HFFc6 (cell line): ENCODE results near the gene FRAS1. TPM values are rescaled to one million over a fixed set of nuclear protein-coding genes. Genes with fewer than 3 reads are reported as not detected.

ENCODE experiments used
- DNase-seq: peaks from one replicate; pipeline ENCODE4 v3.0.0-alpha.2; 2018
- H3K27ac Mint-ChIP-seq: 2 replicates; pipeline ENCODE4 v1.8.0; 2020; ENCODE audit warnings: mild to moderate bottlenecking, mixed read lengths
- H3K27me3 Mint-ChIP-seq: 2 replicates; pipeline ENCODE4 v1.8.0; 2021; ENCODE audit warnings: mild to moderate bottlenecking, moderate library complexity, mixed read lengths; ENCODE audit not compliant: insufficient read depth
- H3K36me3 Mint-ChIP-seq: 2 replicates; pipeline ENCODE4 v1.8.0; 2021; ENCODE audit warnings: low read depth, mixed read lengths
- H3K4me1 Mint-ChIP-seq: 2 replicates; pipeline ENCODE4 v1.8.0; 2020; ENCODE audit warnings: low read depth, mixed read lengths
- H3K4me3 Mint-ChIP-seq: 2 replicates; pipeline ENCODE4 v1.8.0; 2020; ENCODE audit warnings: mild to moderate bottlenecking, moderate library complexity, mixed read lengths
- H3K9me3 Mint-ChIP-seq: 2 replicates; pipeline ENCODE4 v1.8.0; 2020; ENCODE audit warnings: mild to moderate bottlenecking, mixed read lengths
- CTCF ChIP-seq: fragments of 200-600 bp; sonication (generic); IDR thresholded peaks from 2 replicates; pipeline ENCODE4 v1.5.0; 2021; ENCODE audit warnings: antibody characterized with exemption, mild to moderate bottlenecking
- total RNA-seq, 6 experiments: library from RNA; stranded (reverse); fragmentation: NEBNext Ultra II Directional; extraction: Animal tissue kit (Norgen Biotek cat#: 25700); gene quantifications; 2 replicates in 1 of 6; 3 replicates in 5 of 6; pipeline ENCODE4 v1.2.3, GENCODE V29; 2021

The FRAS1 gene
- total RNA-seq, 6 experiments from 2014 or later, result 1.7 to 11.0 (median 2.3) TPM

- Mint-ChIP-seq H3K4me1 (peaks cover 22% of the 10 kb centered on the region), H3K4me3 (no peak overlapping the region), H3K27ac (no peak overlapping the region), H3K9me3 (no peaks in the 10 kb centered on the region), H3K36me3 (no peaks in the 10 kb centered on the region), H3K27me3 (no peaks in the 10 kb centered on the region)
- TF ChIP-seq CTCF, result no peak
- no peak for DNase-seq
These were observed 384.6 kb downstream of the FRAS1 start for GRCh38 chr4:78441756-78442155.

GRCh38 chr4:78446619-78447018, 389.5 kb downstream of the FRAS1 start:
- Mint-ChIP-seq H3K27ac (no peak overlapping the region), H3K27me3 (peaks cover 3% of the 10 kb centered on the region), H3K4me1 (no peaks in the 10 kb centered on the region), H3K36me3 (no peaks in the 10 kb centered on the region; the same call in 1 of the 2 replicates), H3K4me3 (no peak overlapping the region), H3K9me3 (no peaks in the 10 kb centered on the region)
- DNase-seq, result no peak
- no peak for TF ChIP-seq CTCF

- no peak overlapping the region for H3K4me3 Mint-ChIP-seq
- no peak for TF ChIP-seq CTCF
- H3K27me3 Mint-ChIP-seq, result peaks cover 3% of the 10 kb centered on the region
- peaks cover 4% of the 10 kb centered on the region; the same call in 1 of the 2 replicates for H3K36me3 Mint-ChIP-seq
- H3K4me1 Mint-ChIP-seq, result peaks cover 7% of the 10 kb centered on the region; the same call in 1 of the 2 replicates
- H3K27ac Mint-ChIP-seq, result no peak overlapping the region
- DNase-seq, result no peak
- no peaks in the 10 kb centered on the region for H3K9me3 Mint-ChIP-seq
These were observed 394.3 kb downstream of the FRAS1 start for GRCh38 chr4:78451407-78451806.

GRCh38 chr4:78454016-78454415, 396.9 kb downstream of the FRAS1 start:
- Mint-ChIP-seq H3K4me1 (peaks cover 7% of the 10 kb centered on the region; the same call in 1 of the 2 replicates), H3K27me3 (peaks cover 3% of the 10 kb centered on the region)

GRCh38 chr4:78457751-78458150, 400.6 kb downstream of the FRAS1 start:
- no peak for TF ChIP-seq CTCF
- no peak for DNase-seq
- H3K36me3 Mint-ChIP-seq, result peaks cover 4% of the 10 kb centered on the region; the same call in 1 of the 2 replicates
- H3K27ac Mint-ChIP-seq, result no peak overlapping the region
- H3K4me1 Mint-ChIP-seq, result peaks cover 6% of the 10 kb centered on the region; the same call in 1 of the 2 replicates
- H3K9me3 Mint-ChIP-seq, result no peaks in the 10 kb centered on the region
- no peak overlapping the region for H3K4me3 Mint-ChIP-seq
- peaks cover 1% of the 10 kb centered on the region for H3K27me3 Mint-ChIP-seq

More at GRCh38 chr4:78454016-78454415, 396.9 kb downstream of the FRAS1 start:
- no peak for TF ChIP-seq CTCF
- Mint-ChIP-seq H3K4me3 (no peak overlapping the region), H3K9me3 (no peaks in the 10 kb centered on the region), H3K27ac (no peak overlapping the region), H3K36me3 (peaks cover 4% of the 10 kb centered on the region; the same call in 1 of the 2 replicates)
- no peak for DNase-seq

GRCh38 chr4:78459327-78459726, 402.2 kb downstream of the FRAS1 start:
- no peak overlapping the region for H3K4me3 Mint-ChIP-seq
- TF ChIP-seq CTCF, result no peak
- peaks cover 3% of the 10 kb centered on the region for H3K27me3 Mint-ChIP-seq
- H3K27ac Mint-ChIP-seq, result no peak overlapping the region
- H3K4me1 Mint-ChIP-seq, result no peaks in the 10 kb centered on the region; the same call in 1 of the 2 replicates
- no peak for DNase-seq
- H3K9me3 Mint-ChIP-seq, result no peaks in the 10 kb centered on the region
- H3K36me3 Mint-ChIP-seq, result no peaks in the 10 kb centered on the region
